ENCODE data around the gene CCDC83.
A peak's percentile ranks its signal among the peaks of the same experiment; 100 is the strongest.

DNA sequence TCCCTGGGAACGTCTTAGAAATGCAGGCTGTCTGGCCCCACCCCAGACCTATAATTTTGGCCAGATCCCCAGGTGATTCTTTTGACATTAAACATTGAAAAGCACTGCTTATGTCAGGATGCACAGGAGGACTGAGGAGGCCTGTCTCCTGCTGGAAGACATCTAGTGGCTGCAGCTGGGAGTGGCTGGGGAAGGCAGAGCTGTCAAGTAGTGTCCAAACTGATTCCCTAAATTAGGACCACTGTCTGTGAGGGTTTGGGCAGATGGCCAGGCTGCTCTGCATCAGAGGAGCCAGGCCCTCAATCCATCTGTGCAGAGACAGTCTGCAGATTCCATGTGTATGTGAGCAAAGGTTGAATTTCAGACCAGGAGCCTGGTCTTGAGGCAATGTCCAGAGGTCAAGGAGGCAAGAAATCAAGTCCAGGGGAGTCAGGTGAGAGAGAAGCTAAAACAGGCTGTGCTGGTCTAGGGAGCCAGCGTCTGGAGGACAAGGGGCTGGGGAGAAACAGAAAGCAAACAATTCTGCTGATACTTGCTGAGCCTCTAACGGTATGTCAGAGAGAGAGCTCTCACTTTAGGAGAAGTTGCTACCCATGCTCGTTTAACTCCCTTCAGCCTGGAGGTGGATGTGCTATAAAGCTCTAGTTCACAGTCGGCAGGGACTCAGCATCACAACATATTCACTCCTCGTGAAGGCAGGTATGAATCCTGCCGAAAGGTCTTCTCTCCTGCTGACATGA lies 28.9 kb upstream of the CCDC83 start:
- TF ChIP-seq EZH2 (IDR thresholded peaks at IDR 0.05; ENCODE audit: low read depth, unreplicated experiment), result no peak
- TF ChIP-seq POLR2AphosphoS5 (IDR thresholded peaks at IDR 0.05; ENCODE audit: low read depth), result no peak
- no peak for TF ChIP-seq CREB1 (CRISPR knock-in tag; IDR thresholded peaks at IDR 0.05; ENCODE audit: low read depth)
- TF ChIP-seq, protein P1, sequence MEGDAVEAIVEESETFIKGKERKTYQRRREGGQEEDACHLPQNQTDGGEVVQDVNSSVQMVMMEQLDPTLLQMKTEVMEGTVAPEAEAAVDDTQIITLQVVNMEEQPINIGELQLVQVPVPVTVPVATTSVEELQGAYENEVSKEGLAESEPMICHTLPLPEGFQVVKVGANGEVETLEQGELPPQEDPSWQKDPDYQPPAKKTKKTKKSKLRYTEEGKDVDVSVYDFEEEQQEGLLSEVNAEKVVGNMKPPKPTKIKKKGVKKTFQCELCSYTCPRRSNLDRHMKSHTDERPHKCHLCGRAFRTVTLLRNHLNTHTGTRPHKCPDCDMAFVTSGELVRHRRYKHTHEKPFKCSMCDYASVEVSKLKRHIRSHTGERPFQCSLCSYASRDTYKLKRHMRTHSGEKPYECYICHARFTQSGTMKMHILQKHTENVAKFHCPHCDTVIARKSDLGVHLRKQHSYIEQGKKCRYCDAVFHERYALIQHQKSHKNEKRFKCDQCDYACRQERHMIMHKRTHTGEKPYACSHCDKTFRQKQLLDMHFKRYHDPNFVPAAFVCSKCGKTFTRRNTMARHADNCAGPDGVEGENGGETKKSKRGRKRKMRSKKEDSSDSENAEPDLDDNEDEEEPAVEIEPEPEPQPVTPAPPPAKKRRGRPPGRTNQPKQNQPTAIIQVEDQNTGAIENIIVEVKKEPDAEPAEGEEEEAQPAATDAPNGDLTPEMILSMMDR (conservative IDR thresholded peaks at IDR 0.05; ENCODE audit: low read depth in 2 of 2), result peak; percentile 51 to 70
- no peak for TF ChIP-seq REST (IDR thresholded peaks at IDR 0.05; ENCODE audit: unreplicated experiment)
- TF ChIP-seq EZH2phosphoT487 (IDR thresholded peaks at IDR 0.05; ENCODE audit: unreplicated experiment), result no peak
- no peak for TF ChIP-seq JUNB (IDR thresholded peaks at IDR 0.05; ENCODE audit: unreplicated experiment)
